ENCODE measurements around the gene CNTN6. TPM values are rescaled to one million over a fixed set of nuclear protein-coding genes. Genes with fewer than 3 reads are reported as not detected.

CNTN6 gene
- total RNA-seq, 1 experiment from 2014 or later: not detected

GRCh38 chr3:1139071-1139470, 46.2 kb downstream of the CNTN6 start:
- TF ChIP-seq TCF7L2 (IDR thresholded peaks at IDR 0.05; ENCODE audit: low read depth, low read length) (no peak), REST (IDR thresholded peaks at IDR 0.05; ENCODE audit: insufficient read depth in 1 of 2, low read depth in 2 of 2, low read length in 1 of 2) (no peak), POLR2AphosphoS5 (IDR thresholded peaks at IDR 0.05; ENCODE audit: low read depth, low read length) (no peak), CTCF (IDR thresholded peaks at IDR 0.05) (no peak), SIN3A (IDR thresholded peaks at IDR 0.05; ENCODE audit: borderline replicate concordance, insufficient read depth, low read depth, low read length) (no peak)
- ATAC-seq: no peak
- ChIA-PET POLR2A (no interaction called here), CTCF (no interaction called here)
- Histone ChIP-seq H3K27me3 (ENCODE audit: control insufficient read depth, insufficient read depth, low read length) (no peaks in the 10 kb centered on the region), H3K36me3 (ENCODE audit: control insufficient read depth, insufficient read depth, low read length) (no peaks in the 10 kb centered on the region), H3K4me1 (ENCODE audit: control insufficient read depth, insufficient read depth, low read length) (no peaks in the 10 kb centered on the region), H3K9me3 (ENCODE audit: control insufficient read depth, insufficient read depth, low read depth, low read length) (no peaks in the 10 kb centered on the region), H3K27ac (ENCODE audit: low read length) (no peak overlapping the region), H3K4me3 (ENCODE audit: low read depth in 2 of 2, low read length in 2 of 2) (no peak overlapping the region)
- in situ Hi-C loops (cut with HindIII; ENCODE audit: low pct_unique_long_range_greater_than_20kb, low sequenced_read_pairs) (no loop called here), intact Hi-C loops (cut with micrococcal nuclease; ENCODE audit: unreplicated experiment) (no loop called here)
- no TSS peak for BruUV-seq (replicated peaks)
- no peak for DNase-seq (ENCODE audit: low read depth, low spot score)

- TF ChIP-seq REST (IDR thresholded peaks at IDR 0.05; ENCODE audit: insufficient read depth in 1 of 2, low read depth in 2 of 2, low read length in 1 of 2) (no peak), CTCF (IDR thresholded peaks at IDR 0.05) (no peak), POLR2AphosphoS5 (IDR thresholded peaks at IDR 0.05; ENCODE audit: low read depth, low read length) (no peak), TCF7L2 (IDR thresholded peaks at IDR 0.05; ENCODE audit: low read depth, low read length) (no peak), SIN3A (IDR thresholded peaks at IDR 0.05; ENCODE audit: borderline replicate concordance, insufficient read depth, low read depth, low read length) (no peak)
- Histone ChIP-seq H3K9me3 (ENCODE audit: control insufficient read depth, insufficient read depth, low read depth, low read length) (no peaks in the 10 kb centered on the region), H3K4me1 (ENCODE audit: control insufficient read depth, insufficient read depth, low read length) (no peaks in the 10 kb centered on the region), H3K27ac (ENCODE audit: low read length) (no peak overlapping the region), H3K36me3 (ENCODE audit: control insufficient read depth, insufficient read depth, low read length) (no peaks in the 10 kb centered on the region), H3K27me3 (ENCODE audit: control insufficient read depth, insufficient read depth, low read length) (no peaks in the 10 kb centered on the region), H3K4me3 (ENCODE audit: low read depth in 2 of 2, low read length in 2 of 2) (no peak overlapping the region)
- ChIA-PET POLR2A (no interaction called here), CTCF (no interaction called here)
- intact Hi-C loops (cut with micrococcal nuclease; ENCODE audit: unreplicated experiment): no loop called here
- no TSS peak for BruUV-seq (replicated peaks)
- DNase-seq (ENCODE audit: low read depth, low spot score): no peak
- ATAC-seq: no peak
- in situ Hi-C loops (cut with HindIII; ENCODE audit: low pct_unique_long_range_greater_than_20kb, low sequenced_read_pairs): no loop called here
Observed at GRCh38 chr3:1147326-1147725, 54.5 kb downstream of the CNTN6 start.

All from Panc1 (cell line).